Aorta (tissue), 5 donors: Measurements from ENCODE around the gene ADM. TPM values are rescaled to one million over a fixed set of nuclear protein-coding genes. Genes with fewer than 3 reads are reported as not detected.
A peak's percentile ranks its signal among the peaks of the same experiment; 100 is the strongest.

Experiments
- ATAC-seq: fragments of 200-7000 bp; cut with Tn5 transposase; one replicate; pipeline ENCODE4 v1.9.1; 2022; ENCODE audit warnings: moderate library complexity; ENCODE audit not compliant: low FRiP score
- DNase-seq, 2 donors: peaks; one replicate each; pipeline ENCODE4 v3.0.0-alpha.2; 2020
- H3K27ac ChIP-seq, 2 donors: one replicate each; pipeline ENCODE4 v1.5.1; 2013; ENCODE audit warnings: low read length in 2 of 2, mild to moderate bottlenecking in 2 of 2, moderate library complexity in 2 of 2, control low read depth in 1 of 2, inconsistent platforms in 1 of 2, low read depth in 1 of 2
- H3K27me3 ChIP-seq, 2 donors: one replicate each; pipeline ENCODE4 v1.6.1; 2013; ENCODE audit warnings: control low read depth in 1 of 2, low read length in 1 of 2, mild to moderate bottlenecking in 1 of 2, moderate library complexity in 1 of 2; ENCODE audit not compliant: insufficient read depth in 2 of 2, control insufficient read depth in 1 of 2
- H3K36me3 ChIP-seq, 2 donors: one replicate each; pipeline ENCODE4 v1.6.1; 2013; ENCODE audit warnings: control low read depth in 1 of 2, low read length in 1 of 2, mild to moderate bottlenecking in 1 of 2; ENCODE audit not compliant: insufficient read depth in 2 of 2, control insufficient read depth in 1 of 2
- H3K4me1 ChIP-seq, 2 donors: one replicate each; pipeline ENCODE4 v1.6.1; 2013; ENCODE audit warnings: low read length in 2 of 2, control low read depth in 1 of 2, mild to moderate bottlenecking in 1 of 2, moderate library complexity in 1 of 2; ENCODE audit not compliant: insufficient read depth in 2 of 2, control insufficient read depth in 1 of 2
- H3K4me3 ChIP-seq, 2 donors: one replicate each; pipeline ENCODE4 v1.5.1; 2013; ENCODE audit warnings: low read length in 2 of 2, control low read depth in 1 of 2, mild to moderate bottlenecking in 1 of 2
- H3K9me3 ChIP-seq: one replicate; pipeline ENCODE4 v1.6.1; 2013; ENCODE audit warnings: mild to moderate bottlenecking, low read length; ENCODE audit not compliant: control insufficient read depth
- WGBS, 2 donors: extraction: QIAGEN DNeasy Blood & Tissue Kit; methylation state at CpG; one replicate each; pipeline ENCODE4 v1.1.7; 2013; 5-methylcytosine and 5-hydroxymethylcytosine counted together
- intact Hi-C, 2 donors: fragments of 100-400 bp; cut with DNase I; formaldehyde crosslinking; loops; one replicate each; pipeline versions ENCODE4 v1.14.2 to v1.15.0; 2022
- polyA plus RNA-seq, 2 donors: library from polyadenylated mRNA; stranded (reverse); fragments of 200-250 nt; gene quantifications; one replicate each; pipeline ENCODE4 v1.2.3, GENCODE V29; 2013
- total RNA-seq, 2 donors: library from RNA; stranded (reverse); fragmentation: NEBNext Ultra II Directional; extraction: Animal tissue kit (Norgen Biotek cat#: 25700); gene quantifications; one replicate each; pipeline ENCODE4 v1.2.1, GENCODE V29; 2021
- donor health status: healthy with polysubstance abuse.
- donor health status: Bipolar disorder and iron deficiency.
- donor health status: DM: no; HTN: no; CAD: no.
- donor health status: DM: no; HTN: no; CAD: no.
- donor health status: DM: yes; HTN: yes; CAD: no.

The ADM gene
- total and polyA plus RNA-seq, 4 donors: 1.5 to 76.1 (median 17.5) TPM

DNA sequence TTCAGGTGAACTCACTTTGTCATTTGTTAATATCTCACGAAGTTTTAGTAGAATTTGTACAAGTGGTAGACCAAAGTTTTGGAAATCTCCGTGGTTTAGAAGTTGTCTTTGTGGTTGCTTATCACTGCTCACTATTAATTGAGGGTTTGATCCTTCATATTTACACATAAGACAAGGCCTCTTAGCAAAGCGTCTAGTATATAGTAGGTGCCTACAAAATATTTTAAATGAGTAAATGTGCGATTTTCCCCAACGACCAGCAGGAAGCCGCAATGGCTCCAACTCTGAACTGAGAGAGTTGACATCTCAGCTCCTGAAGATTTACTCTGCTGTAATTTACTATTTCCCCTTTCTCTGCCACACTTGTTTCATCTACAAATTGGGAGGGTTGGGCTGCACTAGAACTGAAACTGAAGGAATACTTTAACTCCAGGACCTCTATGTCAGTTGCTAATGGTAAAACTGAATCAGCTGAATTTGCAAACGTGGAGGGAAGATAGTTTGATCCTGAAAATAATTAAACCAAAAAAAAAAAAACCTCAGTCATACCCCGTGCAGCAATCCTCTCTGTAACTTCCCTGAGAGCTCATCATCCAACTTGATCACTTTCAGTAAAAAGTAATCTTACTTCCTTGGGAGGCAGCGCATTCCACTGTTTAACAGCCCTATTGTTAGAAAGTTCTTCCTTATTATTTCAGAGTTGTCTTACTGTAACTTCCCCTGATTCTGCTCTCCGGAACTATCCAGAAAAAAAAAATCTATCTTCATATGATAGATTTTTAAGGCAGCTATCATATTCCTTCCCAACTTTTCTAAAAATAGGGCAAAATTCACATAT lies 9.6 kb upstream of the ADM start:
- Histone ChIP-seq H3K4me1 (no peaks in the 10 kb centered on the region), H3K27me3 (no peaks in the 10 kb centered on the region), H3K36me3 (no peaks in the 10 kb centered on the region), H3K4me3 (no peak overlapping the region), H3K27ac (no peak overlapping the region), H3K9me3 (no peaks in the 10 kb centered on the region)
- intact Hi-C loops: no loop called here
- ATAC-seq: no peak
- DNase-seq: no peak
- 82 to 84% methylated on average over 10 of the region's 10 CpGs for WGBS, 2 donors

DNA sequence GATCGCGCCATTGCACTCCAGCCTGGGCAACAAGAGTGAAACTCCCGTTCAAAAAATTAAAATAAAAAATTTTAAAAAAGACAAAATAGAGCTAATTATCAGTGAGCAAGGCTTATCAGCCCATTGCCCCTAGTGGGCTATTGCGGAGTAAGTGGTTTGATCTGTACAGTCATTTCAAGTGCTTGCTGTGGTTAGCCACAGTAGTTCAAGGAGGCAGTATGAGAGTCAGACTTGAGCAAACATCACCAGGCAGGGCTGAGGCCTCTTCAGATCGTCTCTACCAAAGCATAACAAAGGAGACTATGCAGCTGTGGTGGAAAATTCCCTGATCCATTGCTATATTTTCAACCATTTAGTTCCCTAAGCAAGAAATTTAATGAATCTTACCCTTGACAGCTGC lies 6.5 kb upstream of the ADM start:
- 84 to 94% methylated on average over 5 of the region's 5 CpGs for whole genome bisulfite sequencing, 2 donors
- no peak for DNase-seq
- Histone ChIP-seq H3K9me3 (no peaks in the 10 kb centered on the region), H3K27ac (no peak overlapping the region), H3K4me1 (no peaks in the 10 kb centered on the region), H3K27me3 (no peaks in the 10 kb centered on the region), H3K36me3 (no peaks in the 10 kb centered on the region), H3K4me3 (no peak overlapping the region)
- intact Hi-C loops: no loop called here
- ATAC-seq: no peak

- no peaks in the 10 kb centered on the region for H3K9me3 ChIP-seq
- no peak overlapping the region for H3K4me3 ChIP-seq
- H3K27ac ChIP-seq: no peak overlapping the region
- no peaks in the 10 kb centered on the region for H3K36me3 ChIP-seq
- DNase-seq (no peak), ATAC-seq (no peak)
- WGBS, 2 donors: 48 to 54% methylated on average over 9 of the region's 9 CpGs
- H3K4me1 ChIP-seq: no peaks in the 10 kb centered on the region
- intact Hi-C loops: loop anchor here (5.0 to 10.0 kb wide), 3 partner anchors 80 to 437 kb away; no protein-coding TSS in a partner anchor
- H3K27me3 ChIP-seq: no peaks in the 10 kb centered on the region
Observed at GRCh38 chr11:10301656-10302358, 3.1 kb upstream of the ADM start.

GRCh38 chr11:10302359-10302743 lies 2.5 kb upstream of the ADM start:
- intact Hi-C loops: loop anchor here (5.0 to 10.0 kb wide), 3 partner anchors 80 to 438 kb away; no protein-coding TSS in a partner anchor
- no peak for ATAC-seq
- peak in 1 of 2 donors; percentile 49 for DNase-seq

GRCh38 chr11:10302744-10303557 lies 1.9 kb upstream of the ADM start:
- Histone ChIP-seq H3K36me3 (no peaks in the 10 kb centered on the region), H3K9me3 (no peaks in the 10 kb centered on the region), H3K27me3 (no peaks in the 10 kb centered on the region), H3K27ac (peak overlapping the region in 1 of 2 donors; percentile 8), H3K4me1 (no peaks in the 10 kb centered on the region), H3K4me3 (peak overlapping the region; percentile 50 to 82)
- WGBS, 2 donors: 1% methylated on average over 56 of the region's 56 CpGs
- intact Hi-C loops: loop anchor here (5.0 to 10.0 kb wide), 3 partner anchors 81 to 438 kb away; no protein-coding TSS in a partner anchor
- DNase-seq: peak; percentile 93 to 94
- peak; percentile 51 for ATAC-seq

More at GRCh38 chr11:10302359-10302743, 2.5 kb upstream of the ADM start:
- Histone ChIP-seq H3K9me3 (no peaks in the 10 kb centered on the region), H3K4me3 (peak overlapping the region; percentile 50 to 82), H3K27ac (peak overlapping the region in 1 of 2 donors; percentile 8), H3K27me3 (no peaks in the 10 kb centered on the region), H3K4me1 (no peaks in the 10 kb centered on the region), H3K36me3 (no peaks in the 10 kb centered on the region)
- WGBS, 2 donors: 24 to 25% methylated on average over 10 of the region's 10 CpGs

DNA sequence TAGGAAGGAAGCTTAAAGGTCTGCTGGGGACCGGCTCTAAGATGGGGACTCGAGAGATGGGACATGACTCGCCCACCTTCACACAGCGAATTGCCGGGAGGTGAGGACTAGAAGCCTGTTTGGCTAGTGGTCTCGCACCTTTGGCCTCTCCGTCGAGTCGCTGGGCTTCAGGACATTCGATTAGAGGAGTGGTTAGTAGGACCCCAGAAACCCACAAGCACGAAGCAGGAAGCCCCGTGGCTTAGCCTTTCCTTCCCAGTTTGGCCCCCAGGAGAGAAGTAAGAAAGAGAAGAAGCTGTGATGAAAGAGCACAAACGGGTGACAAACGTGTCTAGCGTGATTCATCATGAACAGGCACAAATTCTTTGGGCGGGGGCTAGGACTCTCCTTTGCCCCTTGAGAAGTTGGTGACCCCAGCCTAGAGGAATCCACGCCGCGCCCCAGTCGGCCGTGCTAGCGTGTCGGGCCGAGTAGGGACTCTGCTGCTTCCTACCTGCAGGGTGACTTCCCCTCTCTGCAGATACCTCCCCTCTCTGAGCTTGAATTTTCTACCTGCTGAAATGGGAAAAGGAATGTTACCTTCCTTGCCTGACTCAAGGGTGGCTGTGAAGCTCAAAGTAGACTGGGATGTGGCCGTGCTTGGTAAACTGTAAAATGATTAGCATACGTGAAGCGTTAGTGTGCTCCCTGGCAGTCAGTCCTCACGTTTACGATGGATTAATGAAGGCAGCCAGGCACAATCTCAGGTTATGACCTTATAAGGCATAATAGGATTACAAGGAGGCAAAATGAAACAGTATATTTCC lies 1.1 kb upstream of the ADM start:
- Histone ChIP-seq H3K36me3 (no peaks in the 10 kb centered on the region), H3K9me3 (no peaks in the 10 kb centered on the region), H3K27ac (peak overlapping the region in 1 of 2 donors; percentile 1), H3K4me1 (no peaks in the 10 kb centered on the region), H3K4me3 (peak overlapping the region; percentile 50 to 82), H3K27me3 (no peaks in the 10 kb centered on the region)
- intact Hi-C loops: loop anchor here (2.0 to 10.0 kb wide), 4 partner anchors 81 to 545 kb away; no protein-coding TSS in a partner anchor
- WGBS, 2 donors: 21 to 26% methylated on average over 28 to 29 of the region's 29 CpGs
- ATAC-seq: no peak
- peak; percentile 64 to 81 for DNase-seq

- Histone ChIP-seq H3K36me3 (no peaks in the 10 kb centered on the region), H3K9me3 (no peaks in the 10 kb centered on the region), H3K4me1 (no peaks in the 10 kb centered on the region), H3K27me3 (no peaks in the 10 kb centered on the region), H3K4me3 (peak overlapping the region; percentile 4 to 21), H3K27ac (no peak overlapping the region)
- intact Hi-C loops: loop anchor here (2.0 to 10.0 kb wide), 6 partner anchors 98 to 548 kb away; no protein-coding TSS in a partner anchor
- DNase-seq: peak; percentile 66 to 81
- 0% methylated on average over 50 to 51 of the region's 51 CpGs for WGBS, 2 donors
- peak; percentile 33 for ATAC-seq
Observed at GRCh38 chr11:10305262-10305963, 540 bp downstream of the ADM start.
